HuH-7 (cell line): ENCODE results near the gene CYP2E1.
A peak's percentile ranks its signal among the peaks of the same experiment; 100 is the strongest.
"Not testable (repeated sequence)": the region's sequence is repeated elsewhere in the genome, so short reads cannot be mapped to it uniquely, and the experiment has no call there.

ENCODE experiments used
- DNase-seq: peaks from one replicate; pipeline ENCODE4 v3.0.0; 2011; ENCODE audit warnings: low spot score

Gene CYP2E1

GRCh38 chr10:133528845-133529575 is 1.8 kb downstream of the CYP2E1 start:
- DNase-seq: no peak

GRCh38 chr10:133529576-133529946 is 2.4 kb downstream of the CYP2E1 start:
- no peak for DNase-seq

GRCh38 chr10:133530506-133530905 is 3.3 kb downstream of the CYP2E1 start:
- no peak for DNase-seq

DNA sequence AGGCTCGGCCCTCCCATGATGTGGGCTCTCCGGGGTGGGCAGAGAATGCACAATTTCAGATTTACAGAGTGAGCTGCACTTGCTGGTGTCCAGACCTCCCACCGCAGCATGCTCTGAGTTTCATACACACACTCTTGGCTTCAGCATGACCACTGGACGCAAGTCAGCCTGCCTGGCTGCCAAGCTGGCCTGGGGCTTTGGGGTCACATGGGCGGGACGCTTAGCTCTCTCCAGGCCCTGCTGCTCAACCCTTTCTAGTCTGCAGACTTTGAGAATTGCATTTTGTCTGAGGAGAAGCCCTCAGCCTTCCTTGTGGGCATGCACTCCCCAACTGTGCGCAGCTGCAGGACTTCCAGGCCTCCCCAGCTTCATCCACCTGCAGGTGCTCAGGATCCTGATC is 5.7 kb downstream of the CYP2E1 start:
- DNase-seq: no peak

DNA sequence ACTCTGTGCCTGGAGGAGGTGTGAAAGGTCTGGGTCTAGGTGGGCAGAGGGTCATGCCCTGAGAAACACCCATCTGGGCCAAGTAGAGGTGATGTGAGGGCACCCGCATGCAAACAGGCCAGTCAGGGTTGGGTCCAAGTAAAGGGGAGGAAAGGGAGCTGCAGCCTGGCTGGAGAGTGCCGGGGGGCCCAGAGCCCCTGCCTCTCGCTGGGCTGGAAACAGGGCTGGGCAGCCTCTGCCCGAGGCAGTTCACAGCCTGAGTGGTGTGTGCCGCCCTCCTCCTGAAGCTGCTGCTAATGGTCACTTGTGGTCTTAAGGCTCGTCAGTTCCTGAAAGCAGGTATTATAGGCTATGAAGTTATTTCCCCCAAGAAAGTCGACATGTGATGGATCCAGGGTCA is 7.3 kb downstream of the CYP2E1 start:
- DNase-seq: no peak

DNA sequence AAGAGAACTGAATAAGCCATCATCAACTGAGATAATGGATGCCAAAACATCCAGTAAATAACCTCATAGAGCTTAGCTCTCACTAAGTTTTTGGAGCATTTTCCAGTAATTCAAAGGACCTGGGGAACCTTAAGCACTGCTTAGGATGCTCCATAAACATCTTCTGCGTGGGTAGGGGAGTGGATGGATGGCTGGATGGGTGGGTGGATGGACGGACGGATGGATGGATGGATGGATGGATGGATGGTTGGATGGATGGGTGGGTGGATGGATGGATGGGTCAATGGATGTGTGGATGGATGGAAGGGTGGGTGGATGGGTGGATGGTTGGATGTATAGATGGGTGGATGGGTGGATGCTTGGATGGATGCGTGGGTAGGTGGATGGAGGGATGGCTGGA is 9.0 kb downstream of the CYP2E1 start:
- DNase-seq: no peak

GRCh38 chr10:133537546-133538545 is 10.7 kb downstream of the CYP2E1 start:
- no peak for DNase-seq

GRCh38 chr10:133541441-133541975 is 14.3 kb downstream of the CYP2E1 start:
- not testable (repeated sequence) for DNase-seq

- DNase-seq: no peak
Measured at GRCh38 chr10:133544506-133544905, 17.3 kb downstream of the CYP2E1 start.

- no peak for DNase-seq
Measured at GRCh38 chr10:133554600-133554999, 27.4 kb downstream of the CYP2E1 start.

- DNase-seq: no peak
Measured at GRCh38 chr10:133555521-133555920, 28.4 kb downstream of the CYP2E1 start.

GRCh38 chr10:133557381-133557780 is 30.2 kb downstream of the CYP2E1 start:
- no peak for DNase-seq

- no peak for DNase-seq
Measured at GRCh38 chr10:133559216-133559615, 32.1 kb downstream of the CYP2E1 start.

DNA sequence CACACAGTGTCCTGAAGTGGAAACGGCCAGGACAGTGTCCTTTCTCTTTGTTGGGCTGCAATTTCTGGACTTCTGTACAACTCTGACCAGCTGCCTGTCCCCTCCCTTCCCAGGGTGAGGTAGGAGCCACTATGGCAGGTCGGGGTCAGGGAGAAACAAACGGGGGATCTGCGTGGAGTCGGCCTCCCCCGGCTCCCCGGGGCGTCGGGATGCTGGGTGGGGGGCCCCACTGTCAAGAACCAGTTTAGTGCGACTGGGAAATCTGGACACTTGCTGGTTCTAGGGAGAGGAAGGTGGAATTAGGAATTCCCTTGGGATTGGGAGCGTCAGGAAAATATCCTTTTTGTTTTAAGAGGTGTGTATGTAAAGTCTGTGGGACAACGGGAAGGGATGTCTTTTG is 37.7 kb downstream of the CYP2E1 start:
- DNase-seq: peak; percentile 22

GRCh38 chr10:133565441-133566294 is 38.5 kb downstream of the CYP2E1 start, which contains the start of gene SYCE1:
TSS of gene SYCE1 (minus strand) at chr10:133565583. CDS start at chr10:133565529, 54 bp downstream.
- DNase-seq: peak; percentile 11

DNA sequence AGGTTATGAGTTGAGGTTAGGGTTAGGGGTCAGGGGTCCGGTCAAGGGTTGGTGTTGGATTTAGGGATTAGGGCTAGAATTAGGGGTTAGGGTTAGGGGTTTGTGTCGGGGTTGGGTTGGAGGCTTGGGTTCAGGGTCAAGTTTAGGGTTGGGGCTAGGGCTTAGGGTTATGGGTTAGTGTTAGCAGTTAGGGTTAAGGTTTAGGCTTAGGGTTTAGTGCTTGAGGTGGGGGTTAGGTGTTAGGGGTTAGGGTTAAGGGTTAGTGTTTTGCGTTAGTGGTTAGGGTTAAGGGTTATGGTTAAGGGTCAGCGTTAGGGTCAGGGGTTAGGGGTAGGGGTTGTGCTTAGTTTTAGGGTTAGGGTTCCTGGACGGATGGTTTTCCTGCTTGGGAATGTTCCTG is 40.0 kb downstream of the CYP2E1 start:
- peak; percentile 16 for DNase-seq

DNA sequence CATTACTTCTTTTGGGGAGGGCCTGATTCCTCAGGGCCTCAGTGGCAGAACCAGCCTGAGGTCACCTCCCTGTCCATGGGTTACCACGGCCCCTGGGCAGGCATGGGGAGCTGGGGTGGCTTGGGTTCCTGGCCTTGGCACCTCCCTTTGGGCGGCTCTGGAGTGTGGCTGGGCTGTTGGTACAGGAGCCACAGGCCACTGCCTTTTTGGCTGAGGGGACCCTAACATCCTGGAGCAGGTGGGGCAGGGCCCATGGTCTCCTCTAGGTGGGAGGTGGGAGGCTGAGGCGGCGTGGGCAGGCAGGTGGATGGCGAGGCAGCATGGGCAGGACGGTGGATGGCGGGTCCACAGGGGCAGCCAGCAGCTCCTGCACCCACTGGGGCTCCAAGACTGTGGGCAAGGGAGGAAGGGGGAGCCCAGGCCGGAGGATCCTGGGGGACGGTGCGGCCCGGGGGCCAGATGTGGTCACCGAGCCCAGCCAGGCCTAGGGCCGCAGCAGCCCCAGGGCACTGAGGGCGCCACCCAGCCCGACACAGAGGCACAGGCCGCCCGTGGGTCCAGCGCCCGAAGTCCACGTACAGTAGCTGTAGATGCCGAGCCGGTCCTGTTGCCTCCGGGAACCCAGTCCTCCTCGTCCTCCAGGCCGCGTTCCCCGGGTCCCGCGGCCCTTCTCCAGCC is 40.6 kb downstream of the CYP2E1 start:
- DNase-seq: no peak

DNA sequence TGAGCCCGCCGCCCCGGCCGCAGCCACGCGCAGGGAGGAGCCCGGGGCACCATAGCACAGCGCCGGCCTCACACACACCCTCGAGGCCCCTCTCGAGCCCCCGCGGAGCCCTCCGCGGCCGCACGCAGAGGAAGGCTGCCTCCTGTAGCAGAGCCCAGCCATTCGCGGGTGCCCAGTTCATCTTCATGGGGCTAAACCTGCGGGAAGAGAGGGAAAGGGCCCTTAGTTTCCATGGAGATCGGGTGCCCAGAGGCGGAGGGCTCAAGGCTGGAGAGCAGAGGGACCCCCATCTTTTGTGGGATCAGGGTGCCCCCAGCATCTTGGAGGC is 41.1 kb downstream of the CYP2E1 start:
- DNase-seq: peak; percentile 13

- DNase-seq: not testable (repeated sequence)
Measured at GRCh38 chr10:133568831-133569527, 41.8 kb downstream of the CYP2E1 start.

GRCh38 chr10:133569801-133570200 is 42.6 kb downstream of the CYP2E1 start:
- DNase-seq: not testable (repeated sequence)

GRCh38 chr10:133572055-133572454 is 44.9 kb downstream of the CYP2E1 start:
- DNase-seq: not testable (repeated sequence)
